IMR-90 (cell line): ENCODE results near the gene WDR11. TPM values are rescaled to one million over a fixed set of nuclear protein-coding genes. Genes with fewer than 3 reads are reported as not detected.

Source experiments
- ATAC-seq: fragments of 200-7000 bp; cut with Tn5 transposase; 2 replicates; pipeline ENCODE4 v1.9.1; 2020; ENCODE audit warnings: low read depth, mild to moderate bottlenecking, moderate library complexity
- BruUV-seq: library from RNA; stranded (reverse); fragments of 400-500 nt; replicated peaks from 2 replicates; lab custom pipeline; 2021; lab: Mats Ljungman, UMichigan
- CTCF ChIA-PET: fragments of 300-600 bp; formaldehyde crosslinking; extraction: SDS; loops from one replicate; lab custom pipeline; 2021; ENCODE audit warnings: antibody characterized with exemption; lab: Yijun Ruan, JAX
- POLR2A ChIA-PET: fragments of 300-600 bp; sonication (Branson Sonifier 250); formaldehyde crosslinking; loops from one replicate; lab custom pipeline; 2022; ENCODE audit warnings: antibody characterized with exemption; ENCODE audit not compliant: unreplicated experiment; lab: Charles Lee
- DNase-seq: peaks from one replicate; pipeline ENCODE4 v3.0.0; 2013
- H2AFZ ChIP-seq: replicated peaks from 2 replicates; pipeline ENCODE3; 2013; ENCODE audit warnings: low read length, mild to moderate bottlenecking; ENCODE audit not compliant: poor library complexity
- H2AK5ac ChIP-seq: 2 replicates; pipeline ENCODE4 v1.6.1; 2013; ENCODE audit warnings: low read depth, low read length, inconsistent platforms
- H2AK9ac ChIP-seq: replicated peaks from 2 replicates; pipeline ENCODE3; 2013; ENCODE audit warnings: mild to moderate bottlenecking, low read depth, low read length, moderate library complexity; ENCODE audit not compliant: poor library complexity
- H2BK120ac ChIP-seq: 2 replicates; pipeline ENCODE4 v1.6.1; 2013; ENCODE audit warnings: low read depth, low read length, inconsistent platforms
- H2BK15ac ChIP-seq: 3 replicates; pipeline ENCODE4 v1.6.1; 2013; ENCODE audit warnings: low read depth, low read length, inconsistent platforms
- H2BK20ac ChIP-seq: 2 replicates; pipeline ENCODE4 v1.6.1; 2013; ENCODE audit warnings: low read depth, mild to moderate bottlenecking, inconsistent platforms, low read length, moderate library complexity
- H2BK5ac ChIP-seq: 2 replicates; pipeline ENCODE4 v1.6.1; 2013; ENCODE audit warnings: mild to moderate bottlenecking, low read depth, low read length, inconsistent platforms; ENCODE audit not compliant: poor library complexity, severe bottlenecking
- H3K14ac ChIP-seq: replicated peaks from 2 replicates; pipeline ENCODE4 v1.6.1; 2013; ENCODE audit warnings: low read depth, low read length, inconsistent platforms
- H3K18ac ChIP-seq: 2 replicates; pipeline ENCODE4 v1.6.1; 2013; ENCODE audit warnings: low read depth, low read length, control low read depth
- H3K23ac ChIP-seq: 2 replicates; pipeline ENCODE4 v1.6.1; 2013; ENCODE audit warnings: low read depth, low read length, inconsistent platforms
- H3K27ac ChIP-seq: 2 replicates; pipeline ENCODE4 v1.5.1; 2013; ENCODE audit warnings: mild to moderate bottlenecking, control low read depth, low read length; ENCODE audit not compliant: insufficient read depth
- H3K27me3 ChIP-seq: 2 replicates; pipeline ENCODE4 v1.6.1; 2013; ENCODE audit warnings: low read length; ENCODE audit not compliant: control insufficient read depth, insufficient read depth
- H3K36me3 ChIP-seq: 2 replicates; pipeline ENCODE4 v1.6.1; 2013; ENCODE audit warnings: low read length, mixed read lengths; ENCODE audit not compliant: control insufficient read depth, insufficient read depth
- H3K4ac ChIP-seq: 2 replicates; pipeline ENCODE4 v1.6.1; 2013; ENCODE audit warnings: low read depth, low read length, inconsistent platforms
- H3K4me1 ChIP-seq: 2 replicates; pipeline ENCODE4 v1.6.1; 2013; ENCODE audit warnings: low read length, mixed read lengths; ENCODE audit not compliant: control insufficient read depth, insufficient read depth
- H3K4me2 ChIP-seq: 2 replicates; pipeline ENCODE4 v1.6.1; 2013; ENCODE audit warnings: low read depth, mild to moderate bottlenecking, control low read depth, low read length, moderate library complexity
- H3K4me3 ChIP-seq: 2 replicates; pipeline ENCODE4 v1.5.1; 2013; ENCODE audit warnings: low read depth, mild to moderate bottlenecking, control low read depth, low read length, moderate library complexity; ENCODE audit not compliant: insufficient read depth
- H3K56ac ChIP-seq: 2 replicates; pipeline ENCODE4 v1.6.1; 2013; ENCODE audit warnings: low read length, inconsistent platforms; ENCODE audit not compliant: insufficient read depth; ENCODE audit errors: extremely low read depth
- H3K79me1 ChIP-seq, 2 experiments: 2 replicates each; pipeline ENCODE4 v1.6.1; 2013; ENCODE audit warnings: low read length in 2 of 2, inconsistent platforms in 1 of 2, low read depth in 1 of 2
- H3K9ac ChIP-seq: 2 replicates; pipeline ENCODE4 v1.6.1; 2013; ENCODE audit warnings: low read depth, low read length, control low read depth
- H3K9me1 ChIP-seq: 2 replicates; pipeline ENCODE4 v1.6.1; 2013; ENCODE audit warnings: low read length, inconsistent platforms; ENCODE audit not compliant: insufficient read depth
- H3K9me3 ChIP-seq: 2 replicates; pipeline ENCODE4 v1.6.1; 2013; ENCODE audit warnings: low read length; ENCODE audit not compliant: control insufficient read depth, insufficient read depth
- H4K20me1 ChIP-seq: 2 replicates; pipeline ENCODE4 v1.6.1; 2013; ENCODE audit warnings: low read length, inconsistent platforms; ENCODE audit not compliant: insufficient read depth
- H4K5ac ChIP-seq: 2 replicates; pipeline ENCODE4 v1.6.1; 2013; ENCODE audit warnings: mild to moderate bottlenecking, low read depth, low read length, control low read depth
- H4K8ac ChIP-seq, 2 experiments: 2 replicates each; pipeline ENCODE4 v1.6.1; 2013; ENCODE audit warnings: low read depth in 2 of 2, low read length in 2 of 2, control low read depth in 1 of 2, inconsistent platforms in 1 of 2
- H4K91ac ChIP-seq: 2 replicates; pipeline ENCODE4 v1.6.1; 2013; ENCODE audit warnings: low read depth, low read length, inconsistent platforms; ENCODE audit not compliant: insufficient read depth
- MAFK ChIP-seq: IDR thresholded peaks from 2 replicates; pipeline ENCODE4 v1.6.1; 2012; ENCODE audit warnings: low read depth, low read length, improper control_type of control experiment
- RAD21 ChIP-seq: IDR thresholded peaks from 2 replicates; pipeline ENCODE4 v1.6.1; 2012; ENCODE audit warnings: low read length, improper control_type of control experiment
- WGBS, 2 experiments: methylation state at CpG; one replicate each; pipeline versions ENCODE4 v1.1.5 to v1.1.7; 2013; ENCODE audit warnings: missing lambda C conversion rate in 2 of 2; ENCODE audit not compliant: insufficient read length in 1 of 2; ENCODE audit errors: extremely low coverage in 2 of 2; 5-methylcytosine and 5-hydroxymethylcytosine counted together
- dilution Hi-C: fragments of 300-500 bp; cut with HindIII; formaldehyde crosslinking; loops from one replicate; pipeline ENCODE4 v1.14.3; 2018; ENCODE audit warnings: low sequenced_read_pairs; ENCODE audit not compliant: unreplicated experiment
- in situ Hi-C: fragments of 300-500 bp; cut with MboI; formaldehyde crosslinking; loops from 3 replicates; pipeline ENCODE4 v1.14.3; 2019; ENCODE audit warnings: low sequenced_read_pairs, inconsistent platforms, mixed read lengths
- intact Hi-C: fragments of 100-400 bp; cut with micrococcal nuclease; formaldehyde crosslinking; loops from 2 replicates; pipeline ENCODE4 v1.10.0; 2022
- polyA plus RNA-seq, 3 experiments: library from polyadenylated mRNA; depleted of rRNA; stranded (reverse); fragments of >200 nt; gene quantifications; 2 replicates each; pipeline ENCODE4 v1.2.3, GENCODE V29; 2012; ENCODE audit warnings: low replicate concordance in 1 of 3
- total RNA-seq: library from RNA; depleted of rRNA; stranded (reverse); fragments of >200 nt; gene quantifications from 2 replicates; pipeline ENCODE4 v1.2.3, GENCODE V29; 2012

Gene WDR11
- total and polyA plus RNA-seq, 2 of the 4 experiments (the other 2 are of a cell fraction): 31.6 to 62.6 TPM

DNA sequence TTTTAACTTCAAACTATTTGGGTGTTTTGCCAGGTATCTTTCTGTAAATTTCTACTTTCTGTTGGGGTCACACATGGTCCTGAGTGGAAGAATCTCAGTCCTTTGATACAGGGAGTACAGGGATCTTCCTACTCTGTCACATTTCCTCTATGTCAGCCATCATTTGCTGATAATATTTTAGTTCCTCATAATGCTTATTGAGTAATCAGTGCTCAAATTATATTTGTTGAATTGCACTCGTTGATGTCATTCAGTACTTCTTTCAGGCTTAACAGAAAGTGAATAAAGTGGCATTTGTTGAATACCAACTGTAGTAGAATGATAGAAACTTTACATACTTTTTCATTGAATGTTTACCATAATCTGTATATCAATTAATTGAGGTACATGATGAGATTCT, 31.9 kb downstream of the WDR11 start:
- Histone ChIP-seq H3K4me3 (no peak overlapping the region), H3K9me3 (no peaks in the 10 kb centered on the region), H3K4me2 (no peak overlapping the region), H2BK20ac (no peak overlapping the region), H3K4ac (no peak overlapping the region), H3K27me3 (no peaks in the 10 kb centered on the region), H4K8ac (no peak overlapping the region), H3K18ac (no peak overlapping the region), H3K79me1 (no peaks in the 10 kb centered on the region), H2AK5ac (no peak overlapping the region), H2AFZ (no peak overlapping the region), H2BK120ac (no peak overlapping the region), H3K9me1 (no peaks in the 10 kb centered on the region), H2AK9ac (no peak overlapping the region), H4K91ac (no peak overlapping the region), H3K4me1 (no peaks in the 10 kb centered on the region), H2BK5ac (no peak overlapping the region), H3K56ac (no peak overlapping the region), H2BK15ac (no peak overlapping the region), H4K5ac (no peak overlapping the region), H3K9ac (no peak overlapping the region), H3K36me3 (peaks cover 17% of the 10 kb centered on the region), H3K27ac (no peak overlapping the region), H3K23ac (no peak overlapping the region), H3K14ac (no peak overlapping the region), H4K20me1 (no peaks in the 10 kb centered on the region)
- intact Hi-C loops (no loop called here), in situ Hi-C loops (no loop called here), dilution Hi-C loops (no loop called here)
- no TSS peak for BruUV-seq
- TF ChIP-seq RAD21: no peak
- TF ChIP-seq MAFK: no peak
- WGBS, 2 experiments: no CpG with 5 or more reads among the region's 1 CpG
- CTCF ChIA-PET: no interaction called here
- POLR2A ChIA-PET: no interaction called here
- DNase-seq (no peak), ATAC-seq (no peak)
